ENCODE data around the gene PGGT1B.
A peak's percentile ranks its signal among the peaks of the same experiment; 100 is the strongest.

Gene PGGT1B

DNA sequence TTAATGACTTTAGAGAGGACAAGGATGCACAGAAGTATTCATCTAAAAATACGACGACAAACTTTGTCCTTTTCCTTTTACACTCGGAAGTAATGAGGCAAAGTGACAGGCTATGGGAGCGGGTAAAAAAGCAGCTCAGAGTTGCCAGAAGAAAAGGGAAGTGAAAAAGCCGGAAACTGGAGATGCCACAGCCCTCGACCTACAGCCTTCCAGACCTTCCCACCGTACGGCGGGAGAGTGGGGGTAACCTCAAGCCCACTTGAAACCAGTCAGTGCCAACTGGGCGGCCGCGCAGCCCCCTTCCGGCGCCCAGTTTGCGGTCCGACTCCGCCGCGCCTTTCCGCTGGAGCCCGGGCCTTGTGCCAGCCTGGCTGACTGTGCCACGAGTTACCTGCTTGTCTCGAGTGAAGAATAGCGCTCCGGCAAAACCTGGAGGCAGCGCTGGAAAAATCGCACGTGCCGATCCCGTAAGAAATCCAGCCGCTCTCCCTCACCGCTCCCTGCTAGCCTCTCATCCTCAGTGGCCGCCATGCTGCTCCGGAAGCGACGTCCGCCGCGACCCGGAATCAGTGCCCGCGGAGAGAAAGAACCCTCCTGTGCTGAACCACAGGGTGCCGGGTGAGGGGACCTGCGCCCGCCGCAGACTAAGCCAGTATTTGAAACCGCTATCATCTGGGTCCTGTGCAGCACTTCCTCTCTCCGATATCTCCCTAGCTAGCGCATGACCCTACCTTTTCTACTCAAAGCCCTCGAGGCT, at the start of gene PGGT1B:
Gene PGGT1B, minus strand, starts transcription at position 557 of the 757 bp plus-strand sequence. Its CDS starts 26 bp downstream, at position 531.
- peak; percentile 58 to 64 for DNase-seq

GRCh38 chr5:115309751-115310370, 47.2 kb upstream of the PGGT1B start:
- DNase-seq, result no peak

GRCh38 chr5:115308815-115309214, 46.1 kb upstream of the PGGT1B start:
- DNase-seq, result no peak

DNA sequence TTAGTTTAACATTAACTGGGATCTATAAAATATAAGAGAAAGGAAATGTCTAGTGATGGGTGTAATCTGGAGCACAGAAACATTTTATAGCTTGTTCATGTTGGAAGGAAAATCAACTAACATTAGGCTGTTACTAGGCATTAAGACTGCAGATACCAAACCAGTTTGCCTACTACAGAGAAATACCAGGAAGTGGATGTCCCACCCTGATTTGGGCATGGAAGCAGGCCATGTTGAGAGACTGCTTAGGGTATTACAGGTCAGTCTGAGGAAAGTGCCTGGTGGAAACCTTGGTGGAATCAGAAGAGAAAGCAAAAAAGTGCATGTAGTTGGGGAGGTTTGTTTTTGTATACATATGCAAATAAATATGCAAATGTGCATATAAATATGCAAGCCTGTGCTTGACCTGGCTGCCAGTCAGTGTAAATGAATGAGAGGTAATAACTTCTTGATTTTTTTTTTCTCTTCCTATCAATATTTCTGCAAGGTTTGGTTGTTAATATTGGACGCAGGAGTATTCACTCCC, 43.4 kb upstream of the PGGT1B start:
- DNase-seq, result no peak

DNA sequence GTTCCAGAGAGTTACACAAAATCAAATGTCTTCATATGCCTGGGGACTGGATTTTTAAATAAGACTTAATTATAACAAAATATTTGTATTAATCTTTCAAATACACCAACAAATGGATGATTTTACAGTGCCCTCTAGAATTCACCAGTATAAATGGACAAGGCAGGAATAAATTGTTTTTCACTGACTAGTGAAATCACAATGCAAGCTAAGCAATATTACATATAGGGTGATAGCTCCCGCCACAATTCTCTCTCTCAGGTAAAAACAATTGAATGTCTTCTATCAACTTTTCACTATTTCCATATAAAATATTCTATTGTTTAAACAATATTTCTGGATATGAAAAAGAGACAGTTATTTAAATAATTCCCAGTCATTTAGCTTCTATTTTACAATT, 41.8 kb upstream of the PGGT1B start:
- DNase-seq, result no peak

DNA sequence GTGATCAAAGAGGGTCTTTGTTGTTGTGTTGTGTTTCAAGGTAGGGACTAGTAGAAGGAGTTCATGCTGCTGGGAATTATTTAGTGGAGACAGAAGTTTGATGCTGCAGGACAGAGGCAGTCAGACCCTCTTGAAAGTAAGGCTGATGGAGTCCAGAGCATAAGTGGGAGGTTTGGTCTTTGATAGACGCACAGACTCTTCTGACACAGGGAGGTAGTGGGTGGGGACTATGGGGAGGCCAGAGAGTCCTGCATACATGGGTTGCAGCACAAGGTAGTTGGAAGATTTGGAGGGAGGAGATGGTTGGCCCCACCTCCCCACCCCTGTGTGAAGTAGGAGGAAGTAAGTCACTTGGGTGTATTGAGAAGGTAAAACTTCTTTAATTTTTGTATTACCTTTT, 36.1 kb upstream of the PGGT1B start:
- no peak for DNase-seq

DNA sequence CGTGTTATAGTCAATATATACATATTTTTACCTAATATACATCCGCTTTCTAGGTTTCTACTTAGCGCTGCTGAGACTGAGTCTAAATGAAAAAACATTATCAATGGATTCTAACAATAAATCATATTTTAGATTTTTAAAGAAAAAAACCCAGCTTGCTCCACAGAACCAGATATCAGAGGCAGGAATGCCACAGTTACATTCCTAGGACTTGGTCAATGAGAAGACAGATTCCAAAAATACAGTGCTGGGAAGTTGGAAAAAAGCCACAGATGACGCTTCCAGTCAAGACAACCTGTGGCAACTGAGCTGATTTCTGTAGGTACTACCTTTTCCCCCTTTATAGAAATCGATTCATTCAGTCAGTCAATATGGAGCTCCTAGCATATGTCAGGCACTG, 34.4 kb upstream of the PGGT1B start:
- DNase-seq, result no peak

DNA sequence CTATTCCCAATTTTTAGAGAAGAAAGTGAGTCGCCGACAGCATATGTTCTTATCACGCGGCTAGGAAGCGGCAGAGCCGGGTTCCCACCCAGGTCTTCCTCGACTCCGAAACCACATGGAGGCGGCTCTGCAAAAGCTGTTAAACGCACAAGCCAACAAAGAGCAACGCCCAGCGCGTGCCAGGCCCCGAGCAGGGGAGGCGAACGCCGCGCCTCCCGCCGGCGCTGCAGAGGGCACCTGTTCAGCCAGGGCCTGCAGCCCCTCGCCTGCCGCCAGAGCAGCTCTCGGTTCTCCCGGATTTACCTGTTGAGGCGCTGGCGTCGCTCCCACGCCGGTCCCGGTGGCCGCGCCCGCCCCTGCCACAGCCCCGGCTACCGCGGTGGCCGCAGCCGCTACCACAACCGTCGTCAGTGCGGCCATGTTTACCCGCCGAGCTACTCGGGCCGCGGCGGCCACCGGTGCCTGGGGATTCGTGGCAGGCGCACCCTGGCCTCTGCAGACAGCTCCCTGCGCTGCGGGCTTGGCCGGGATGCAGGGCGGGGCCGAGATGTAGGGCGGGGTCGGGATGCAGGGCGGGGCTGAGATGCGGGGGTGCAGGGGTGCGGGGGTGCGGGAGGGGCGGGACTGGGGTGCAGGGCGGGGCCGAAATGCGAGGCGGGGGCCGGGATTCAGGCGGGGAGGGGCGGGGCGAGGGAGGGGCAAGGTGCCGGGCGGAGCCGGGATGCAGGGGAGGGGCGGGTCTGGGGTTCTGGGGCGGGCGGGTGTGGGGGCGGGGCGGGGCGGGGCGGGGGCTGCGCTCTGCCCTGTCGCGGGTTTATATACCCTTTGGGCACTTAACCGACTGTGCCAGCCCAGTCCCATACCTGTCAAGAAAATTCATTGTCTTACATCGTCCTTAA, 33.7 kb upstream of the PGGT1B start, which contains the start of gene CCDC112:
Gene CCDC112, minus strand, starts transcription at position 531 of the 899 bp plus-strand sequence. Its CDS starts 111 bp downstream, at position 420.
- DNase-seq, result peak; percentile 82 to 88

DNA sequence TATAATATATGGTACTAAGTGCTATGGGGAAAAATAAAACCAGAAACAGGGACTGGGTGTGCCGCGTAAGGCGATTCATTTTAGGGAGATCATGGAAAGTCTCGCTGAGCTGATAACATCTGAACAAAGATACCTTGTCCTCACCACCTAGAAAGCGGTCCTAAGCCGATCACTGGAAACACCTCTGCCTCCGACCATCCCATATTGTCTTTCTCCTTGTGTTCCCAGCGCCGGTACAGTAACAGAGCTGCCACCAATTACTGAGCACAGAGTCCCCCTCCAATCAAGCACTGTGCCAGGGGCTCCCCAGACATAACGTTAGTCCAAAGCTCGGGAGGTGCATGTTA, 33.1 kb upstream of the PGGT1B start:
- no peak for DNase-seq

- no peak for DNase-seq
Measured at GRCh38 chr5:115291397-115291796, 28.7 kb upstream of the PGGT1B start.

- DNase-seq, result no peak
Measured at GRCh38 chr5:115289104-115289503, 26.4 kb upstream of the PGGT1B start.

DNA sequence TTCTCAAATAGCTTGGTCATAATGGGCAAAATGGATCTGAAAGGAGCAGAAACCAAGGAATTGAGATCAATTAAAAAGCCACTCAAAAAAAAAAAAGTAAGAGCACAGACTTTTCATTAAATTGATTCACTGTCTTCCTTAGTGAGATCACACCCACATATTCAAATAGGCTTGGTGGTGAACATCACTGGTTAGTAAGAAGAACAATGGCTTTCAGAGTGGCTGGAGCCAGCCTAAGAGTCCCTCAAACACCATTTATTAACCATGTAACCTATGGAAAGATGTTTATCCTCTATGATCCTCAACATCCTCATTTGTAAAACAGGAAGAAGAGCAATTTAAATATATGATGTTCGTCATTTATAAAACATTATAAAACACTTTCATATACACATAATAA, 21.3 kb upstream of the PGGT1B start:
- no peak for DNase-seq

DNA sequence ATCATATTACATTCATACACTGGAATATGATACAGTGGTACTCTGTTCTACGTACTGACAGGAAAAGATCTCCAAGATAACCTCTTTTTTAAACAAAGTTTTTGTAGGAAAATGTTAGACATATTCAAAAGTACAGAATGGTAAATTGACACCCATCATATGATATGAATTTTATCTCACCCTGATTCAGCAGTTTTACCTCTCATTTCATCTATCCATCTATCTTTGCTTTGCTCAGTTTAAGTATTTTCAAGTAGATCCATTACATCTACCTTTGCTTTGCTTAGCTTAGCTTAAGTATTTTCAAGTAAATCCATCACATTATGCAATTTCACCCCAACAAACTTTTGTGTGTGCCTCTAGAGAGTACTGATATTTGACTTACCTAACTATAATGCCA, 19.5 kb upstream of the PGGT1B start:
- DNase-seq, result no peak

GRCh38 chr5:115274584-115274983, 11.9 kb upstream of the PGGT1B start:
- DNase-seq, result no peak

DNA sequence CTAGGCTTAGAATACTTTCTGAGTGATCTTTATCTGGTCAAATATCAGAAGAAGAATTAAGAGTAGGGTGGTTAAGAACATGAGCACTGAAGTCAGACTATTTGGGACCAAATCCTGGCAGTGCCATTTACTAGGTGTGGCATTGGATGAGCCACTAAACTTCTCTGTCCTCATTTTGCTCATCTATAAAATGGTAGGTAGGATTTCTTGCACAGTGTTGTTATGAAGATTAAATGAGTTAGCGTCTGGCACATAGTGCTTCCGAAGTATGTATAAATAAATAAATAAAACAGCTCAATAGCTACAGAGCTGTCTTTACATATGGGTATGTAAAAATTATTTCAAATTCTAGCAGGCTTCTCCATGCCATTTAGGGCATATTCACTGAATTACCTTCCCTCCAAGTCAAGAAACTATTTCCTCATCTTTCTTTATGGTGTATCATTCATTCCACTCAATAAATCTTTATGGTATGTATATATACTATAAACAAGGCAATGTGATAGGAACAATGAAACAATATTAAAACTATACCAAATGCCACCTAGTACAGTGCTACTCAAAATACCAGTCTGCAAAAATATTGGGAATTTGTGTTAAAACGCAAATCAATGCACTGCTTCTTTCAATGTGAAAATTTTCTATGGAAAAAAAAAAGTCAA, 9.8 kb upstream of the PGGT1B start:
- no peak for DNase-seq

- no peak for DNase-seq
Measured at GRCh38 chr5:115271295-115272050, 8.8 kb upstream of the PGGT1B start.

DNA sequence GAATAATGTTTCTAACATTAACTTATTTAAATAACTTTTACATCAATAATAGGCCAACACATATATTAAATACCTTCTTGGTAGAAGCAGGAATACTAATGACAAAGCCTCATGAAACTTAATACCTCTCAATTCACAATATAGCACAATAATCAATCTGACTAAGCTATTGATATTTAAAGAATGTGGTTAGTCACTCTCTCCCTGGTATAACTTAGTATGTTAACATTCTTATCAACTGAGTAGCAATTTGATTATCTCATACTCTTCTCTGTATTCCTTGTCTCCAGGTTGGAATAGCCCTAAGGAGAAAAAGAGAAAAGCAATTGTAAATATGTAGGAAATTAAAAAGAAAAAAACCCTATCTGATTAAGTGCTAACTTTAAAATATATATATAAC, 4.9 kb upstream of the PGGT1B start:
- no peak for DNase-seq

GRCh38 chr5:115265220-115265619, 2.5 kb upstream of the PGGT1B start:
- no peak for DNase-seq

DNA sequence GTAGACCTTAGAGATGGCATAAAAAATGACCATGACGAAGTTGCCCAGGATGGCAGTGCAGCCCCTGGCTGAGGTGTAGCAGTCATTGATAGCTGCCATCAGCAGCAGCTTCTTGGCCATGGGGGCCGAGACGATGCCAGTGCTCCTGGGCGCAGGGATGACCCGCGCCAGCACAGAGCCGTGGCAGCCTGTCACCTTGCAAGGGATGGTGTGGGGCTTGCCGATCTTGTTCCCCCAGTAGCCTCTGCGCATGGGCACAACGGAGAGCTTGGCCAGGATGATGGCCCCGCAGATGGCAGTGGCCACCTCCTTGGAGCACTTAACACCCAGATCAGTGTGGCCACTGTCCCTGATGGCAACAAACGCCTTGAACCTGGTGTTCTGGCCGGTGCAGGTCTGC, 2.1 kb upstream of the PGGT1B start:
- no peak for DNase-seq

GRCh38 chr5:115263078-115263380, 352 bp upstream of the PGGT1B start:
- no peak for DNase-seq

GRCh38 chr5:115262011-115262320, 711 bp downstream of the PGGT1B start:
- no peak for DNase-seq

DNA sequence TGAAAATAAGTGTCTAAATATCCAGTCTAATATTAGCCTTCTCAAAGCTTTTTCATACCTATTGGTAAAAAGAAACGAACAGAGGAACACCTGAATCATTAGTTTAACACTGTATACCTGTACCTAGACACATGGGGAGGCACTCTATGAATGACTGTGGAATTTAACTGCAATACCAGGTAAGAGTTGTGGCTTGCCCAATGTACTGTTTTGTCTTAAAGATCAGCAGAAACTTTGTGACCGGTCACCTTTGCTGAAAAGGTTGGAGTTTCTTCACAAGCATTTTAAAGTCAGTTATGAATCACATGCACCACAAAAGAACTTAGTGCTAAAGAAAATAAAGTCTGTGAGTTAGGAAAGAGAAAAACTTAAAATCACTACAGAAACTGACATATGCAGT, 2.4 kb downstream of the PGGT1B start:
- no peak for DNase-seq
